Measurements from ENCODE around the gene SUPT6H. TPM values are rescaled to one million over a fixed set of nuclear protein-coding genes. Genes with fewer than 3 reads are reported as not detected.
A peak's percentile ranks its signal among the peaks of the same experiment; 100 is the strongest.

Gene SUPT6H
- total and polyA plus RNA-seq, 9 of the 15 experiments (the other 6 are each of a cell fraction or from before 2014, with no cell fraction given): 1.7 to 77.7 (median 49.2) TPM

- TF ChIP-seq FOXO4 (CRISPR knock-in tag; IDR thresholded peaks at IDR 0.05) (no peak), CCNT2 (IDR thresholded peaks at IDR 0.05; ENCODE audit: borderline replicate concordance, extremely low read depth, insufficient read length, low read depth, low read length) (no peak), SRF (CRISPR knock-in tag; IDR thresholded peaks at IDR 0.05) (no peak), ZNF699 (CRISPR knock-in tag; IDR thresholded peaks at IDR 0.05; ENCODE audit: insufficient replicate concordance) (no peak), ZNF551 (CRISPR knock-in tag; IDR thresholded peaks at IDR 0.05) (peak; percentile 7; the same call in 1 of the 2 replicates), SUPT5H (IDR thresholded peaks at IDR 0.05) (peak; percentile 77), HDAC1 (IDR thresholded peaks at IDR 0.05) (peak in 1 of 2 experiments; percentile 21; a peak in 2 of 4 replicates), CBFA2T2 (conservative IDR thresholded peaks at IDR 0.05) (no peak), HMGN3 (IDR thresholded peaks at IDR 0.05; ENCODE audit: borderline replicate concordance, extremely low read depth, insufficient read length, low read depth, low read length) (peak; percentile 26), ZNF175 (CRISPR knock-in tag; IDR thresholded peaks at IDR 0.05; ENCODE audit: low read depth) (no peak), ETV5 (CRISPR knock-in tag; IDR thresholded peaks at IDR 0.05; ENCODE audit: low read depth) (no peak), STAT5B (CRISPR knock-in tag; IDR thresholded peaks at IDR 0.05) (no peak), KDM1A (IDR thresholded peaks at IDR 0.05) (no peak), TEAD4 (IDR thresholded peaks at IDR 0.05; ENCODE audit: low read length) (peak; percentile 67), TEAD4 (CRISPR knock-in tag; IDR thresholded peaks at IDR 0.05; ENCODE audit: borderline replicate concordance) (no peak), ZC3H8 (IDR thresholded peaks at IDR 0.05) (no peak), TEAD1 (CRISPR knock-in tag; IDR thresholded peaks at IDR 0.05) (0 out of 4 replicates have a peak, but pooled peaks of 1 of the 2 experiments have one; percentile 57), FOXP4 (CRISPR knock-in tag; IDR thresholded peaks at IDR 0.05; ENCODE audit: borderline replicate concordance) (peak; percentile 87; the same call in 1 of the 2 replicates), KDM4B (IDR thresholded peaks at IDR 0.05; ENCODE audit: borderline replicate concordance in 2 of 2, low read depth in 1 of 2) (0 out of 4 replicates have a peak, but pooled peaks of 1 of the 2 experiments have one; percentile 11), ZFP30 (CRISPR knock-in tag; IDR thresholded peaks at IDR 0.05; ENCODE audit: borderline replicate concordance) (no peak), ZBTB7A (IDR thresholded peaks at IDR 0.05; ENCODE audit: borderline replicate concordance, control insufficient read depth, low read depth, low read length) (no peak), ATF7 (IDR thresholded peaks at IDR 0.05) (peak; percentile 80), THRB (CRISPR knock-in tag; conservative IDR thresholded peaks at IDR 0.05) (peak; percentile 92), ZBED1 (IDR thresholded peaks at IDR 0.05) (peak; percentile 21), ZFPM2 (CRISPR knock-in tag; IDR thresholded peaks at IDR 0.05) (no peak; the same call in 1 of the 2 replicates)
Measured at GRCh38 chr17:28725166-28725659, 63.2 kb downstream of the SUPT6H start (continued).

Measured in K562 (cell line).